HG03159 (cell line): ENCODE measurements around the gene TIMM9.
"Not testable (repeated sequence)": the region's sequence is repeated elsewhere in the genome, so short reads cannot be mapped to it uniquely, and the experiment has no call there.

ENCODE experiments used
- ATAC-seq: cut with Tn5 transposase; IDR thresholded peaks from one replicate; pipeline ENCODE4 v1.9.1; 2021; ENCODE audit warnings: mild to moderate bottlenecking, moderate library complexity; ENCODE audit not compliant: unreplicated experiment

Gene TIMM9

DNA sequence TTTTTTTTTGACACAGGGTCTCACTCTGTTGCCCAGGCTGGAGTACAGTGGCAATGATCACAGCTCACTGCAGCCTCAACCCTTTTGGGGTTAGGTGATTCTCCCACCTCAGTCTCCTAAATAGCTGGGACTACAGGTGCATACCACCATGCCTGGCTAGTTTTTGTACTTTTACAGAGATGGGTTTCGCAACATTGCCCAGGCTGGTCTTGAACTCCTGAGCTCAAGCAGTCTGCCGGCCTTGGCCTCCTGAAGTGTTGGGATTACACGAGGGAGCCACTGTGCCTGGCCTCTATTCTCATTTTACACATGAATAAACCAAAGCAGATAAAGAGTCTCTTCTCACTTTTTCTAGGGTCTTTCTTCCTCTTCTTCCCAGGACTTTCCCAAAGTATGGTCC is 28.4 kb downstream of the TIMM9 start:
- no peak for ATAC-seq

GRCh38 chr14:58398495-58398894 is 28.8 kb downstream of the TIMM9 start:
- ATAC-seq = no peak

GRCh38 chr14:58397156-58397555 is 30.2 kb downstream of the TIMM9 start:
- ATAC-seq = no peak

GRCh38 chr14:58395812-58396788 is 31.2 kb downstream of the TIMM9 start, which contains the start of gene TOMM20L:
TOMM20L (plus strand) TSS chr14:58395930; CDS start chr14:58395958, 28 bp downstream.
- ATAC-seq = peak; percentile 92

DNA sequence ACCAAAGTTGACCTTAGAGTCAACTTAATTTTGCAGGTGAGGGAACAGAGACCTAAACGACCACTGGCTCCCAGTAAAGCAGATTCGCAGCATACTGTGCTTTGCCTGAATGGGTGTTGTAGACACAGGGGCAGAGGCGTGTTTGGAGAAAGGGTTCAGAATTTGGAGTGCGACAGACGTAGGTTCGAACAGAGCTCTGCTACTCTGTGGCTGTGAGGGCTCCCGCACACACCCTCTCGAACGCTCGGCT is 31.8 kb downstream of the TIMM9 start:
- ATAC-seq = no peak

GRCh38 chr14:58390830-58391229 is 36.5 kb downstream of the TIMM9 start:
- no peak for ATAC-seq

DNA sequence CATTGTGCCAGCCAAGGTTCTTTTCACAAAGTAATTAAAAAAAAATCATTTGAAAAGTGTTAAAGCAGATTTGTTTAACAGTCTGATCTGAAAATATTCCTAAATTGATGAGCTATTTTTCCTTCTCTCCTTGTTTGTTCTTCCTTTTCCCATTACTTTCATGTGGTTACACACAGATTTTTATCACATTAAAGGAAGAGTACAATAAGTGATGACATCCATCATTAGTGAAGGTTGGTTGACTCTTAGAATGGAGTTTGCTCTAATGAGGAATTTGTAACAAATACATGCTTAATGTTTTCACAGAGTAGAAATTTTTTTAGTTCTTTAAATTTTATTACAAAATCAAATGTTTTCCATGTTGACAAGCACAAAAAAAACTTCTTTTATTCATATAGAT is 50.5 kb downstream of the TIMM9 start:
- no peak for ATAC-seq

GRCh38 chr14:58368956-58369355 is 58.4 kb downstream of the TIMM9 start:
- ATAC-seq = no peak

- ATAC-seq = no peak
These were observed 60.0 kb downstream of the TIMM9 start for GRCh38 chr14:58367296-58367695.

DNA sequence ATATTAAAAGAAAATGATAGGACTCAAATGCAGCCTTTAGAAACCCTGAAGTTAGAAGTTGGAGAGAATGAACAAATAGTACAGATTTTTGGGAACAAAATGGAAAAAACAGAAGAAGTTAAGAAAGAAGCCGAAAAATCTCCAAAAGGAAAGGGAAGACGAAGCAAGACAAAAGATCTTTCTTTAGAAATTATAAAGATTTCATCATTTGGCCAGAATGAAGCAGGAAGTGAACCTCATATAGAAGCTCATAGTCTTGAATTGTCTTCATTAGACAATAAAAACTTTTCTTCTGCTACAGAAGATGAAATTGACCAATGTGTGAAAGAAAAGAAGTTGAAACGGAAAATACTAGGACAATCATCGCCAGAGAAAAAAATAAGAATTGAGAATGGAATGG is 63.0 kb downstream of the TIMM9 start:
- no peak for ATAC-seq

GRCh38 chr14:58362798-58363412 is 64.4 kb downstream of the TIMM9 start:
- ATAC-seq = no peak

DNA sequence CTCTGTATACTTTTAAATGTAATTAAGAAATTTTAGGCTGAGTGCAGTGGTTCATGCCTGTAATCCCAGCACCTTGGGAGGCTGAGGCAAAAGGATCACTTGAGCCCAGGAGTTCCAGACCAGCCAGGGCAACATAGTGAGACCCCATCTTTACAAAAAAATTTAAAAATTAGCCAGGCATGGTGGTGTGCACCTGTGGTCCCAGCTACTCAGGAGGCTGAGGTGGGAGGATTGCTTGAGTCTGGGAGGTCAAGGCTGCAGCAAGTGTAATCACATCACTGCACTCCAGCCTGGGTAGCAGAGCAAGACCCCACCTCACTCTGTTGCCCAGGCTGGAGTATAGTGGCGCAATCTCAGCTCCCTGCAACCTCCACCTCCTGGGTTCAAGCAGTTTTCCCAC is 65.1 kb downstream of the TIMM9 start:
- not testable (repeated sequence) for ATAC-seq
